T-helper 1 cell treated with Interleukin-12 subunit alpha and Interleukin-12 subunit beta and Interleukin-4 antibody, amounts not matched to agents 30 ng/mL and 1 ng/mL, for 36 hours (primary cell): Measurements from ENCODE around the gene CCDC74A. TPM values are rescaled to one million over a fixed set of nuclear protein-coding genes. Genes with fewer than 3 reads are reported as not detected.
"Not testable (repeated sequence)": the region's sequence is repeated elsewhere in the genome, so short reads cannot be mapped to it uniquely, and the experiment has no call there.

ENCODE experiments used
- intact Hi-C: fragments of 100-400 bp; cut with micrococcal nuclease; formaldehyde crosslinking; loops from one replicate; pipeline ENCODE4 v1.15.1; 2024
- total RNA-seq: library from RNA; stranded (reverse); gene quantifications from 2 replicates; pipeline ENCODE4 v1.2.3, GENCODE V29; 2022

CCDC74A gene
- total RNA-seq, 1 donor from 2014 or later: 4.0 TPM

GRCh38 chr2:131525256-131525655, 2.4 kb upstream of the CCDC74A start:
- intact Hi-C loops: loop anchor here (5.0 kb wide), 1 partner anchor 373 kb away; no protein-coding TSS in a partner anchor

DNA sequence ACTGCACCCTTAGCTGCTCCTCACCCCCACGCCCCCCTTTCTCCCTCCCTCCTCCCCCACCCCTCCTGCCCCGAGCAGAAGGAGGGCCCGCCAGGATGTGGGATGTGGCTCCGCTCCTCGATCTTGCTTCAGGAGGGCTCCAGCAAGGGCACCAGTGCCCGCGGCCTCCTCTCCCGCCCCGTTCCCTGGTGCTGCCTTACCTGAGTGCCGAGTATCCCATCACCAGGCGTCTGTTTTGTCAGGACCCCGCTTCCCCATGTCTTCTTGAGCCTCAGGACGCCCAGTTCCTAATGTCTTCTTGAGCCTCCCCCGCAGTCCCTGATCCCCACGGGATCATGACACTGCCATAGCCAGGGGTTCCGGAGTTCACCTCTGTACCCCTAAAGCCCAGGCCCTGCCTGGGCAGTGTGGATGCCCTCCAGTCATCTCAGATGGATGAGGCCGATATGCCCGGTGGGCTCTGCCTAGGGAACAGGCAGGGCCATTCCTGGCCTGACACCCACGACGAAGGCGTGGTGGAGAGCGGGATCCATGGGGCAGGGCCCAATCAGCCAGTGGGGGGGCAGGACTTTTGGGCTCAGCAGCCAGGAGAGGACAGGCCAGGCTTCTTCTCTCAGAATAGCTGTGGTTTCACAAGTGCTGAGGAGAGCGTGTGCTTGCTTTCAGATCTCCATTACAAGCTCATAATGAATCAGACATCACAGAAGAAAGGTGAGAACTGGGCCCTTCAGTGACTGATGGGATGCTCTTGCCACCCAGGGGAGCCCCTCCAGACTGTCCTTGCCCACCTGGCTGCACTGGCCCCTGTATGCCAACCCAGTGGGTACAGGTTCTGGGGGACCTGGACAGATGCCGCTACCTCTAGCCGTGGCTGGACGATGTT, 1.5 kb downstream of the CCDC74A start:
- intact Hi-C loops: loop anchor here (1.0 to 5.0 kb wide), 2 partner anchors 116 to 377 kb away; no protein-coding TSS in a partner anchor

GRCh38 chr2:131529864-131530445, 2.3 kb downstream of the CCDC74A start:
- intact Hi-C loops: loop anchor here (5.0 kb wide), 1 partner anchor 378 kb away; no protein-coding TSS in a partner anchor

GRCh38 chr2:131530626-131531344, 3.1 kb downstream of the CCDC74A start:
- intact Hi-C loops: not testable (repeated sequence)

GRCh38 chr2:131531547-131532185, 4.0 kb downstream of the CCDC74A start:
- intact Hi-C loops: not testable (repeated sequence)

DNA sequence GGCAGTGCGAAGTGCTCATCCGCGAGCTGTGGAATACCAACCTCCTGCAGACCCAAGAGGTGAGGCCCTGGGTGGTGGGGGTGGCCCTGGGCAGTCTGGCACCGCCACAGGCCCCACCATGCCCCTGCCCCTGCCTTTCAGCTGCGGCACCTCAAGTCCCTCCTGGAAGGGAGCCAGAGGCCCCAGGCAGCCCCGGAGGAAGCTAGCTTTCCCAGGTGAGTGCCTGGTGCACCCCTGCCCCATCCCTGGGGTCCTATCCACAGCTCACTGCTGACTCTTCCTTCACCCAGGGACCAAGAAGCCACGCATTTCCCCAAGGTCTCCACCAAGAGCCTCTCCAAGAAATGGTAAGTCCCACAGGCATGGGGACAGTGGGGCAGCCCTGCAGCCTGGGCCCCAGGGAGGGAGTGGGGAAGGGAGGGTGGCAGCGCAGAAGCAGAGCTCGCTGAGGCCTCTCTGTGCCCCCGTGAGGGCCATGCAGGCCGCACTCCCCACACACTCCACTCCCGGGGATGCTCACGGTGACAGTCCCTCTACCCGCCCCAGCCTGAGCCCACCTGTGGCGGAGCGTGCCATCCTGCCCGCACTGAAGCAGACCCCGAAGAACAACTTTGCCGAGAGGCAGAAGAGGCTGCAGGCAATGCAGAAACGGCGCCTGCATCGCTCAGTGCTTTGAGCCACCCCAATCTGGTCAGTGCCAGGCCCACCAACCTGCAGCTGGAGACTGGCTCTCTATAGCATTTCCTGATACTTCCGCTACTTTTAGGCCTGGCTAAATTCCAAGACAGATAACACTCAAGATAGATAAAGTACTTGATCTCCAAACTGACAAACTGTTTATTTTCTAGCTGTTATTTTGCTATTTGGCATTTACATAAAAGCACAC, 5.3 kb downstream of the CCDC74A start:
- intact Hi-C loops: not testable (repeated sequence)

DNA sequence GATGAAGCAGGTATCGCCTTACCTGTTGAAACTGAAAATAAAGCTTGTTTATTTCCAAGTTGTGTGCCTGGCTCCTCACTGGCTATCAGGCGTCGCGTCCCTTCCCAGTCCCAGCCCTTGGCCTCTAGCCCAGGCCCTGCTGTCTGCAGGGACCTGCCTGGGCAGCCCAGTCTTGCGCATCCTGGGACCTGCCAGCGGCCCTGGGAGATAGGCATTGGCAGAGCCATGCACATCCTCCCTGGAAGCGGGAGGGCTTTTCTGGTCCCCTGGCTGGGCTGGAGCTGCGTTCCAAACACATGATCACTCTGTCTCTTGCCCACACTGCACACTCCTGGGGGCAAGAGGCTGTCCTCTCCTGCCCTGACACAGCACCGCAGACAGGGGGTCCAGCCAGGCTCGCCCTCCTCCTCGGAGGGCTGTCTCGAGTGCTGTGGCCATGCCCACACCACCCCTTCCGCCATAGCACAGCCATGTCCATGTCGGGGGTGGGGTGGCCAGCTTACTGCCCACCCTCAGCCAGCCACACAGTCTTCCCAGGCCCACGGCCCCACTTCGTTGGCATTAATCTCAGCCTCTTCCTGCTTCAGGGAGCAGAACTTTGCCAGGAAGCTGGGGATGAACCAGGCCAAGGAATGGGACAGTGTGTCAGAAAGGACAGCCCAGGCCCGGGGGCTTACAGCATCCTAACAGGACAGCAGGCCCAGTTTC, 6.1 kb downstream of the CCDC74A start:
- intact Hi-C loops: not testable (repeated sequence)

DNA sequence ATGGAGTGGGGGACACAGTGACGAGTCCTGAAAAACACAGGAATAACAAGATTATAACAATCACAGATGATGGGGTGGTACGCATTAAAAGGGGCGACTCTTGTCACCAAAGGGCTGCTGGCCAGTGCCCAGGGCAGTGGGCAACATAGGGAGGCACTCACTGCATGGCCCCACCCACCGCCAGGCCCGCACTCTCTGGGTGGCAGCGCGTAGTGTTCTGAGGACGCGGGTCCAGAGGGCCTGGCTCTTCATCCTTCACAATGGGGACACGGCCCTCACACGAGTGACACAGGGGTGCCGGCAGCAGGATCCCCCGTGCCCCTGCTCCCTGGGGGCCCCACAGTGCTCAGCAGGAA, 6.6 kb downstream of the CCDC74A start:
- intact Hi-C loops: not testable (repeated sequence)

GRCh38 chr2:131534965-131535364, 7.3 kb downstream of the CCDC74A start:
- intact Hi-C loops: not testable (repeated sequence)

DNA sequence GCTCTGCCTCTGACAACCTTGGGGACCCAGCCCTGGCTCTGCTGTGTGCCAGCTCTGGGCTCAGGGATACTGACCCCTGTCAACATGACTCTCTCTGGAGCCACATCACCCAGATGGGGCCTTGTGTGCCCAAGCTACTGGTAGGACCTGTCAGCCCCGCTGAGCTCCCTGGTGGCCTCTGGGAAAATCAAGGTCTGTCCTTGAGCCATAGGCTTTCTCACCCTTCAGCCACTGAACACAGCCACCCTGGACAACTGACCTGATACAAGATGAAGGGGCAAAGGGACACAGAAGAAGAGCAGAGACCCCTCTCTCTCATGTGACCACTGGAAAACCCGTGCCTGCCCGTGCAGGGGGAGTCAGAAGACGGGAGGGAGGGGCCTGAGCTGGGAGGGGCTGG, 7.8 kb downstream of the CCDC74A start:
- intact Hi-C loops: no loop called here

- intact Hi-C loops: not testable (repeated sequence)
Measured at GRCh38 chr2:131535951-131536826, 8.5 kb downstream of the CCDC74A start.

DNA sequence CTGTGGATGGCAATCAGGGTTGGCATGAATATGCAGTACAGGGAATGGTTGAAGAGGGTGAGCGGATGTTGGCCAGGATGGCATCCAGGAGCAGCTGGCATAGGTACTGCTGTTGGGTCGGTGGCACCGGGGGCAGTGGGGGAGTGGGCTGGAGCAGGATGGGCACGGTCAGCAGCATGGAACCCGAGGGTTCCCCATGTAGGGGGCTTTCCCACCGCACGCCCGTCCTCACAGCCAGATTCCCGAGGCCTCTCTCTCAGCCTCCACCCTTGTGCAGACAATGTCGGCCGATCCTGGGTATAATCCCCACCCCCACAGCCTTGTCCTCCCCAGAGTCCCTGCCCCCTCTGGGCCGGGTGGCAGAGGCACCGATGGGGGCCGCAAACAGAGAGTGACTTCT, 9.2 kb downstream of the CCDC74A start:
- intact Hi-C loops: not testable (repeated sequence)

GRCh38 chr2:131538856-131539255, 11.2 kb downstream of the CCDC74A start:
- intact Hi-C loops: not testable (repeated sequence)

DNA sequence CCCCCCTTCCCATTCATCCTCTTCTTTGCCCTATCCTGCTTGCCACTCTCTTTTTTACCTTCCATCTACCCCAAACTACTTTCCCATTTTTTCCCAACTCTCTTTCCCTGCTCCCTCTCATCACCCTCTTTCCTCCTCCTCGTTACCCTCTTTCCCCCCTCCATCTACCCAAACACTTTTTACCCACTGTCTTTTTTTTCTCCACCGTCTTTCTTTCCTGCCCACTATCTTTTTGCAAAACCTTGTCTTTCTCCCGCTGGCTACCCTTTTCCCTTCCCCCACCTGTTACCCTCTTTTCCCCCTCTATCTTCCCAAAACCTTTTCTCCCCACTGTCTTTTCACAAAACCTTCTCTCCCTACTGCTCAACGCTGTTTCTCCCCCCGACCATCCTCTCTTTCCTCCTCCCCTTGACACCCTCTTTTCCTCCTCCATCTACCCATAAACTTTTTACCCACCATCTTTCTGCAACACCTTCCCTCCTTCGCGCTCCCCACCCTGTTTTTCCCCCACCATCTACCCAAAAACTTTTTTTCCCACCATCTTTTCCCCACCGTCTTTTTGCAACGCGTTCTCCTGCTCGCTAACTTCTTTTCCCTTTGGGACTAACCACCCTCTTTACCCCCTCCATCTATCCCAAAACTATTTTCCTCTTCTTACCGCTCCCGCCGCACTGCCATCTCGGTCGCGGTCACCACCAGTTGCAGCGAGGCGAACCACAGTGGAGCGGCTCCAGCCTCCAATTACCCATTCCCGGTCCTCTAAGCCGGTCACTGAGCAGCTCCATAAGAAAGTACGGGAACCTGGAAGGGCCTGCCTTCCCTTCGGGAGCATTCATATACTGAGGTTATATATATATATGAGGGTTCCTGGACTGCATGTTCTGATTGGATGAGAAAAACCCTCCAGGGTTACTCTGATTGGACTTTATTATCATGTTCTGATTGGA, 15.0 kb downstream of the CCDC74A start:
- intact Hi-C loops: no loop called here

DNA sequence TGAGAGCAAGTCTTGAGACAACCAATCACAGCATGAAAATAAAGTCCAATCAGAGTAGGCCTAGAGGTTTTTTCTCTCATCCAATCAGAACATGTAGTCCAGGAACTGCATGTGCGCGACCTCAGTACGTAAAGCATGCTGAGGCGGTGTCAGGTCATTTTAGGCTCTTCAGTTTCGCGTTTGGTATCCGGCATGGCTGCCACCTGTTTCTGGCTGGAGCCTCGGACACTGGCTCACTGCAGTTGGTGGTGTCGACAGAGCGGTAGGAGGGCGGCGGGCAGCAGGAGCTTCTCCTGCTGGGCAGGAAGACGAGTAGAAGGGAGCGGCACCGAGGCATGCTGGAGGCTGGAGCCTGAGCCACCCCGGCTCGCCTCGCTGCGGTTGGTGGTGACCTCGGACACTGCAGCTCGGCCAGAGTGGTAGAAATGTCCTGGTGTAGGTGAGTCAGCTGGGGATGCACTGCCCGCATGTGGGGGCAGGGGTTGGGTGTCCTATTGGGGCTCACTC, 15.8 kb downstream of the CCDC74A start:
- intact Hi-C loops: no loop called here

DNA sequence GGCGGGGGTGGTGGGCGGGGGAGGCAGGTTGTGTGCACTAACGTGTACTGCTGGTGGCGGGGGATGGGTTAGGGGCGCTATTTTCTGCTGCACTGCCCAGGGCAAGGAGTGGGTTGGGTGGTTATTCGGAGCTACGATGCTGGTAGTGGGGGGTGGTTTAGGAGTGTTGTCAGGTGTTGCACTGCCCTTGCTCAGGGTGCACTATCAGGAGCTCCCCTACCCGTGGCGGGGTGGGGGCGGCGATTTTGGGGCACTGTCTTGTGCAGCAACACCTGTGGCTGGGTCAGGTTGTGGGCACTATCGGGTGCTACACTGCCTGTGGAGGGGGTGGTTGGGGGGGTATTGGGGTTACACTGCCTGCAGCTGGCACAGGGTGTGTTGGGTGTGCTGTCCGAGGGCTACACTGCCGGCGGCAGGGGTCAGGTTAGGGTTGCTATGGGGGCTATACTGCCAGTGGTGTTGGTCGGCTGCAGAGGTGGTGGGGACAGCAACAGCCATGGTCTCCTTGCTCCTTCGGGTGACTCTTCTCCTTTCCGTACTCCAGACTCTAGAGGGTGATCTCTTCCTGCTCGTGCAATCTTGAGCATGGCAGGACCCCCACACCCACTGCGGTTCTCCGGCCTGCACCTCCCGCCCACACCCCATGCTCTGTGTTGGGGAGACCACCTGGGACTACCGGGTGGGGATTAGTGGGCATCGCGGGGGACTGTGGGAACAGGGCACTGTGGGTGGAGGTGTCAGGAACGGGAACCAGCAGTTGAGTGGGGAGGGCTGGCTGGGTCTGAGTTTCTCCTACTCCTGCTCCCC, 16.5 kb downstream of the CCDC74A start:
- intact Hi-C loops: not testable (repeated sequence)

- intact Hi-C loops: not testable (repeated sequence)
Measured at GRCh38 chr2:131544813-131545165, 17.1 kb downstream of the CCDC74A start.
